GM12878 (cell line): Measurements from ENCODE around the gene ELL2. TPM values are rescaled to one million over a fixed set of nuclear protein-coding genes. Genes with fewer than 3 reads are reported as not detected.

Experiments used
- CEBPZ ChIP-seq: fragments of 150-350 bp; IDR thresholded peaks from 2 replicates; pipeline ENCODE4 v1.6.1; 2016; ENCODE audit warnings: low read depth, low read length
- CREB1 ChIP-seq: IDR thresholded peaks from 2 replicates; pipeline ENCODE4 v1.6.1; 2012; ENCODE audit warnings: low read depth, mild to moderate bottlenecking, inconsistent platforms
- E2F4 ChIP-seq: IDR thresholded peaks from 2 replicates; pipeline ENCODE4 v1.6.1; 2012; ENCODE audit warnings: low read depth, low read length, improper control_type of control experiment
- GABPA ChIP-seq: IDR thresholded peaks from 2 replicates; pipeline ENCODE4 v1.6.1; 2014; ENCODE audit warnings: antibody characterized with exemption, low read depth, mild to moderate bottlenecking, inconsistent platforms
- HDGF ChIP-seq: fragments of 450-650 bp; IDR thresholded peaks from 2 replicates; pipeline ENCODE4 v1.6.1; 2016; ENCODE audit warnings: antibody characterized with exemption
- IKZF2 ChIP-seq, 2 experiments: fragments of 450-650 bp; IDR thresholded peaks; 2 replicates each; pipeline ENCODE4 v1.6.1; 2017; ENCODE audit warnings: mild to moderate bottlenecking in 2 of 2, moderate library complexity in 2 of 2
- KLF5 ChIP-seq: fragments of 450-650 bp; IDR thresholded peaks from 2 replicates; pipeline ENCODE4 v1.6.1; 2014; ENCODE audit warnings: mild to moderate bottlenecking; ENCODE audit not compliant: partially characterized antibody
- MEF2B ChIP-seq: fragments of 450-650 bp; IDR thresholded peaks from 2 replicates; pipeline ENCODE4 v1.6.1; 2018; ENCODE audit warnings: mild to moderate bottlenecking, moderate library complexity; ENCODE audit not compliant: partially characterized antibody, poor library complexity, severe bottlenecking
- NFYB ChIP-seq: IDR thresholded peaks from 2 replicates; pipeline ENCODE4 v1.6.1; 2011; ENCODE audit warnings: low read depth, mild to moderate bottlenecking, low read length, improper control_type of control experiment, moderate library complexity; ENCODE audit not compliant: insufficient read depth
- NKRF ChIP-seq: fragments of 450-650 bp; conservative IDR thresholded peaks from 2 replicates; pipeline ENCODE4 v1.6.1; 2017; ENCODE audit warnings: mild to moderate bottlenecking, moderate library complexity
- PAX5 ChIP-seq: IDR thresholded peaks from 2 replicates; pipeline ENCODE4 v1.6.1; 2011; ENCODE audit warnings: low read depth, low read length, borderline replicate concordance
- PKNOX1 ChIP-seq: fragments of 450-650 bp; IDR thresholded peaks from 2 replicates; pipeline ENCODE4 v1.6.1; 2016; ENCODE audit warnings: mild to moderate bottlenecking
- PML ChIP-seq: IDR thresholded peaks from 2 replicates; pipeline ENCODE4 v1.6.1; 2012; ENCODE audit warnings: low read length, inconsistent platforms
- PRDM15 ChIP-seq: fragments of 450-650 bp; formaldehyde crosslinking; IDR thresholded peaks from 2 replicates; pipeline ENCODE4 v1.4.0; 2020; ENCODE audit warnings: mild to moderate bottlenecking, moderate library complexity
- RAD21 ChIP-seq: IDR thresholded peaks from 2 replicates; pipeline ENCODE4 v1.6.1; 2011; ENCODE audit warnings: mild to moderate bottlenecking, low read depth, low read length, moderate library complexity; ENCODE audit not compliant: insufficient read depth
- SIX5 ChIP-seq: IDR thresholded peaks from 2 replicates; pipeline ENCODE4 v1.6.1; 2011; ENCODE audit warnings: mild to moderate bottlenecking, low read depth, low read length, moderate library complexity; ENCODE audit not compliant: severe bottlenecking
- SPI1 ChIP-seq: IDR thresholded peaks from 2 replicates; pipeline ENCODE4 v1.6.1; 2011; ENCODE audit warnings: low read depth, mild to moderate bottlenecking, low read length, moderate library complexity, borderline replicate concordance; ENCODE audit not compliant: insufficient read depth
- TCF3 ChIP-seq: IDR thresholded peaks from 2 replicates; pipeline ENCODE4 v1.6.1; 2012; ENCODE audit warnings: low read depth, mild to moderate bottlenecking, low read length, borderline replicate concordance; ENCODE audit not compliant: insufficient read depth
- YBX1 ChIP-seq: fragments of 450-650 bp; IDR thresholded peaks from 2 replicates; pipeline ENCODE4 v1.6.1; 2016; ENCODE audit warnings: antibody characterized with exemption
- polyA plus RNA-seq, 11 experiments: library from polyadenylated mRNA; depleted of rRNA in 4 of 11; unstranded in 6 of 11; stranded (reverse) in 5 of 11; fragments of >200 nt; fragmentation: Nextera tagmentation in 4 of 11; fragmentation: Illumina TruSeq in 1 of 11; extraction: Ambion mirVana in 4 of 11; extraction: Trizol in 1 of 11; gene quantifications; 1 replicate in 1 of 11; 2 replicates in 10 of 11; pipeline versions ENCODE4 v1.2.1 to v1.2.3, GENCODE V29; 2011 to 2016; ENCODE audit warnings: inconsistent platforms in 2 of 11, missing spikeins in 2 of 11, low read depth in 1 of 11
- total RNA-seq, 4 experiments: library from RNA; depleted of rRNA in 3 of 4; stranded (reverse); fragments of >200 nt in 3 of 4; fragmentation: Illumina TruSeq in 1 of 4; extraction: Trizol in 1 of 4; gene quantifications; 2 replicates each; pipeline versions ENCODE4 v1.2.1 to v1.2.3, GENCODE V29; 2013 to 2021

ELL2 gene
- total and polyA plus RNA-seq, 10 of the 15 experiments (the other 5 are each of a cell fraction or from before 2014, with no cell fraction given) = 24.2 to 91.4 (median 57.4) TPM

- no peak for TF ChIP-seq CEBPZ
- TF ChIP-seq HDGF = peak; percentile 81
- peak; percentile 91 to 94 for TF ChIP-seq IKZF2 (IDR thresholded peaks at IDR 0.05)
- peak; percentile 81 for TF ChIP-seq CREB1
- TF ChIP-seq SIX5 = no peak
- no peak for TF ChIP-seq PML
- TF ChIP-seq TCF3 = peak; percentile 89
- peak; percentile 73 for TF ChIP-seq PAX5
- TF ChIP-seq MEF2B = peak; percentile 44
- TF ChIP-seq SPI1 = peak; percentile 33; the same call in 1 of the 2 replicates
- peak; percentile 66; the same call in 1 of the 2 replicates for TF ChIP-seq NFYB
- no peak for TF ChIP-seq E2F4
- TF ChIP-seq PKNOX1 = peak; percentile 96
- no peak for TF ChIP-seq PRDM15 (CRISPR knock-in tag)
- TF ChIP-seq YBX1 = no peak
- no peak for TF ChIP-seq NKRF
- TF ChIP-seq RAD21 = no peak
- TF ChIP-seq KLF5 = no peak
- TF ChIP-seq GABPA = peak; percentile 41; the same call in 1 of the 2 replicates
Measured at GRCh38 chr5:95973793-95974325, 12.2 kb upstream of the ELL2 start (continued).
